Loucy (cell line): ENCODE measurements around the gene WSB2.

Experiments used
- EZH2phosphoT487 ChIP-seq: fragments of 200-600 bp; IDR thresholded peaks from 2 replicates; pipeline ENCODE4 v1.6.1; 2018; ENCODE audit warnings: antibody characterized with exemption, mild to moderate bottlenecking, moderate library complexity, borderline replicate concordance
- TF ChIP-seq, protein P1 (sequence below): fragments of 200-600 bp; sonication (generic); conservative IDR thresholded peaks from 2 replicates; pipeline ENCODE4 v1.5.1; 2014; ENCODE audit warnings: mild to moderate bottlenecking, antibody characterized with exemption, low read length

DNA sequence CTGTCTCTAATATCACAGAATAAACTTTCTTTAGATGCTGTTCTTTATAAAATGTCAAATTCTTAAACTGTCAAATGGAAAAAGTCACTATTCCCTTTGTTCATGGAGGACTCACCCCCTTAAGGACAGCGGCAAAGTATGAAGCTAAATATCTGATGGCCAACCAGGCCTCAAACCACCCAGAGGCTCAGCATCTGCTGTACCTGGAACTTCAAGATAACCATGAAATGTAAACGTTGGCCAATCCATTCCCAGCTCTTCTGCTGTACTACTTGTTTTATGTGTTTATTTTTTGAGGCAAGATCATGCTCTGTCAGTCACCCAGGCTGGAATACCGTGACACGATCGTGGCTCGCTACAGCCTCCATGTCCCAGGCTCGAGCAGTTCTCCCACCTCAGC, 28.8 kb downstream of the WSB2 start:
- TF ChIP-seq, protein P1, sequence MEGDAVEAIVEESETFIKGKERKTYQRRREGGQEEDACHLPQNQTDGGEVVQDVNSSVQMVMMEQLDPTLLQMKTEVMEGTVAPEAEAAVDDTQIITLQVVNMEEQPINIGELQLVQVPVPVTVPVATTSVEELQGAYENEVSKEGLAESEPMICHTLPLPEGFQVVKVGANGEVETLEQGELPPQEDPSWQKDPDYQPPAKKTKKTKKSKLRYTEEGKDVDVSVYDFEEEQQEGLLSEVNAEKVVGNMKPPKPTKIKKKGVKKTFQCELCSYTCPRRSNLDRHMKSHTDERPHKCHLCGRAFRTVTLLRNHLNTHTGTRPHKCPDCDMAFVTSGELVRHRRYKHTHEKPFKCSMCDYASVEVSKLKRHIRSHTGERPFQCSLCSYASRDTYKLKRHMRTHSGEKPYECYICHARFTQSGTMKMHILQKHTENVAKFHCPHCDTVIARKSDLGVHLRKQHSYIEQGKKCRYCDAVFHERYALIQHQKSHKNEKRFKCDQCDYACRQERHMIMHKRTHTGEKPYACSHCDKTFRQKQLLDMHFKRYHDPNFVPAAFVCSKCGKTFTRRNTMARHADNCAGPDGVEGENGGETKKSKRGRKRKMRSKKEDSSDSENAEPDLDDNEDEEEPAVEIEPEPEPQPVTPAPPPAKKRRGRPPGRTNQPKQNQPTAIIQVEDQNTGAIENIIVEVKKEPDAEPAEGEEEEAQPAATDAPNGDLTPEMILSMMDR = no peak
- no peak for TF ChIP-seq EZH2phosphoT487
